GM20000 (cell line): ENCODE measurements around the gene ELP4.

Experiments used
- DNase-seq: peaks from one replicate; pipeline ENCODE4 v3.0.0; 2012; ENCODE audit warnings: low spot score
- CTCF ChIP-seq: IDR thresholded peaks from 2 replicates; pipeline ENCODE4 v1.5.1; 2012; ENCODE audit warnings: mild to moderate bottlenecking, control low read depth; ENCODE audit errors: extremely low read depth, missing control alignments

ELP4 gene

GRCh38 chr11:31601635-31602282 is 92.2 kb downstream of the ELP4 start:
- TF ChIP-seq CTCF: no peak
- no peak for DNase-seq

GRCh38 chr11:31606893-31607292 is 97.3 kb downstream of the ELP4 start:
- DNase-seq: no peak
- TF ChIP-seq CTCF: no peak

- TF ChIP-seq CTCF: no peak
- no peak for DNase-seq
Observed at GRCh38 chr11:31607914-31608313, 98.3 kb downstream of the ELP4 start.

GRCh38 chr11:31608995-31609394 is 99.4 kb downstream of the ELP4 start:
- TF ChIP-seq CTCF: no peak
- DNase-seq: no peak

- no peak for TF ChIP-seq CTCF
- DNase-seq: no peak
Observed at GRCh38 chr11:31610544-31610943, 101.0 kb downstream of the ELP4 start.

GRCh38 chr11:31617246-31617645 is 107.7 kb downstream of the ELP4 start:
- DNase-seq: no peak
- no peak for TF ChIP-seq CTCF

GRCh38 chr11:31619980-31620379 is 110.4 kb downstream of the ELP4 start:
- DNase-seq: no peak
- no peak for TF ChIP-seq CTCF
